SJCRH30 (cell line): ENCODE measurements around the gene PAX7. TPM values are rescaled to one million over a fixed set of nuclear protein-coding genes. Genes with fewer than 3 reads are reported as not detected.

Experiments used
- DNase-seq, 2 experiments: peaks; one replicate each; pipeline ENCODE4 v3.0.0-alpha.2; 2015 to 2020
- H3K27ac ChIP-seq: fragments of 250-450 bp; sonication (Bioruptor Pico); 2 replicates; pipeline ENCODE4 v1.5.1; 2020; ENCODE audit warnings: mild to moderate bottlenecking, moderate library complexity
- H3K27me3 ChIP-seq: fragments of 250-450 bp; sonication (Bioruptor Pico); 2 replicates; pipeline ENCODE4 v1.5.1; 2020; ENCODE audit warnings: mild to moderate bottlenecking, moderate library complexity
- H3K36me3 ChIP-seq: fragments of 250-450 bp; sonication (Bioruptor Pico); 2 replicates; pipeline ENCODE4 v1.5.1; 2020; ENCODE audit warnings: mild to moderate bottlenecking, moderate library complexity
- H3K4me1 ChIP-seq: fragments of 250-450 bp; sonication (Bioruptor Pico); 2 replicates; pipeline ENCODE4 v1.5.1; 2020; ENCODE audit warnings: mild to moderate bottlenecking, moderate library complexity
- H3K4me3 ChIP-seq: fragments of 250-450 bp; sonication (Bioruptor Pico); 2 replicates; pipeline ENCODE4 v1.5.1; 2020; ENCODE audit warnings: mild to moderate bottlenecking, moderate library complexity
- H3K9me3 ChIP-seq: fragments of 250-450 bp; sonication (Bioruptor Pico); replicated peaks from 2 replicates; pipeline ENCODE4 v1.5.1; 2020; ENCODE audit warnings: mild to moderate bottlenecking, moderate library complexity
- total RNA-seq: library from RNA; depleted of rRNA; stranded (reverse); fragments of >200 nt; shearing (Covaris generic); gene quantifications from 2 replicates; pipeline ENCODE4 v1.2.3, GENCODE V29; 2014; rRNA removed

The PAX7 gene
- total RNA-seq, 1 experiment from 2014 or later, result 0.16 TPM

- DNase-seq, result peak in 1 of 2 experiments; percentile 56
- H3K27ac ChIP-seq, result no peak overlapping the region
Observed at GRCh38 chr1:18794561-18794960, 163.9 kb downstream of the PAX7 start.

GRCh38 chr1:18795002-18795689 lies 164.5 kb downstream of the PAX7 start:
- Histone ChIP-seq H3K27ac (no peak overlapping the region), H3K36me3 (no peaks in the 10 kb centered on the region), H3K4me1 (peaks cover 52% of the 10 kb centered on the region), H3K27me3 (no peaks in the 10 kb centered on the region; the same call in 1 of the 2 replicates), H3K9me3 (no peaks in the 10 kb centered on the region), H3K4me3 (no peak overlapping the region)
- DNase-seq, result peak in 1 of 2 experiments; percentile 35

More at GRCh38 chr1:18794561-18794960, 163.9 kb downstream of the PAX7 start:
- Histone ChIP-seq H3K4me3 (no peak overlapping the region), H3K36me3 (no peaks in the 10 kb centered on the region), H3K9me3 (no peaks in the 10 kb centered on the region), H3K4me1 (peaks cover 46% of the 10 kb centered on the region), H3K27me3 (no peaks in the 10 kb centered on the region; the same call in 1 of the 2 replicates)

GRCh38 chr1:18796950-18797349 lies 166.3 kb downstream of the PAX7 start:
- H3K4me1 ChIP-seq, result peaks cover 61% of the 10 kb centered on the region
- no peaks in the 10 kb centered on the region for H3K36me3 ChIP-seq
- no peak overlapping the region for H3K27ac ChIP-seq
- DNase-seq, result peak in 1 of 2 experiments; percentile 18
- no peaks in the 10 kb centered on the region for H3K9me3 ChIP-seq
- no peak overlapping the region for H3K4me3 ChIP-seq
- H3K27me3 ChIP-seq, result no peaks in the 10 kb centered on the region; the same call in 1 of the 2 replicates

Other genes starting within 250 kb of the PAX7 start
- not detected in 2 replicates for gene KLHDC7A, start 149.9 kb upstream of the PAX7 start, total RNA-seq
- gene TAS1R2, start 228.8 kb downstream of the PAX7 start, total RNA-seq, result not detected in 2 replicates